Esophagus muscularis mucosa (tissue), 4 donors: ENCODE data around the gene CHIT1.

ENCODE experiments used
- EP300 ChIP-seq: sonication (generic); formaldehyde crosslinking; IDR thresholded peaks from one replicate; pipeline ENCODE4 v1.6.1; 2017; ENCODE audit warnings: antibody characterized with exemption
- POLR2A ChIP-seq: fragments of 450-650 bp; IDR thresholded peaks from one replicate; pipeline ENCODE4 v1.6.1; 2017; ENCODE audit warnings: antibody characterized with exemption, moderate library complexity, mild to moderate bottlenecking, low read depth
- POLR2AphosphoS5 ChIP-seq, 2 donors: sonication (generic); formaldehyde crosslinking; IDR thresholded peaks; one replicate each; pipeline ENCODE4 v1.6.1; 2017; ENCODE audit warnings: antibody characterized with exemption in 2 of 2
- TF ChIP-seq, protein P1 (sequence below), 3 experiments: fragments of 200-600 bp in 2 of 3; fragments of 450-650 bp in 1 of 3; sonication (generic) in 2 of 3; IDR thresholded peaks; one replicate each; pipeline ENCODE4 v1.5.1; 2017 to 2019; ENCODE audit warnings: antibody characterized with exemption in 3 of 3, mild to moderate bottlenecking in 2 of 3, moderate library complexity in 1 of 3

DNA sequence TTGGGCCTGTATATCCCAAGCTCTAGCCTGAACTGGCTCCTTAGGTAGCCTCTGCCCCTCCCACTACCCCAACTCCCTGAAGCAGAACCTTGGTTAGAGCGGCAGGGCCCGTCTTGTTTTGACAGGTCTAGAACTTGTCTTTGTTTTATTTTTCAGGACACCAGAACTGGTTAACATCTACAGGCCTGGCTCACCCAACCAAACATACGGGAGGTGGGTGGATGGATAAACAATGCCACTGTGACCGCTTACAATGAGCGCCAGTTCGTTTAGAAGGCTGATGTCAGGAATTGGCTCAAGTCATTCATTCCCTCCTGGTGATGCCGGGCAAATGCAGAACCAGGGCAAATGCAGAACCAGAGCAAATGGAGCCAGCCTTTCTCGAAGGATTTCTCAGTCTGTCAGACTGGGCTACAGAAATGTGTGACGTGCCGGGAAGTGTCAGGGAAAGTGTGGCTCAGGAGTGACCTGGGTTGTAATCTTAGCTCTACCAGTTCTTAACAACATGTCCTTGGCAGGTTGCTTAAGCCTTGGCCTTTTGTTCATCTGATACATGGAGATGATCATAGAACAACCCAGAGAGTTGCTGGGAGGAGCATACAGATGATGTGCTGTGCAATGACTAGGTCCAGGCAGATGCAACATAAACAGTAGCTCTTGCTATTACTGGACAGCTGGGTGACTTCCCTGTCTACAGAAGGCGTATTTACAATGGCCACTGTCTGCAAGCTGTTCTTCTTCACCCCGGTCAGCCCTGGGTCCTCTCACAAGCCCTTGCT is 45.3 kb upstream of the CHIT1 start:
- TF ChIP-seq, protein P1, sequence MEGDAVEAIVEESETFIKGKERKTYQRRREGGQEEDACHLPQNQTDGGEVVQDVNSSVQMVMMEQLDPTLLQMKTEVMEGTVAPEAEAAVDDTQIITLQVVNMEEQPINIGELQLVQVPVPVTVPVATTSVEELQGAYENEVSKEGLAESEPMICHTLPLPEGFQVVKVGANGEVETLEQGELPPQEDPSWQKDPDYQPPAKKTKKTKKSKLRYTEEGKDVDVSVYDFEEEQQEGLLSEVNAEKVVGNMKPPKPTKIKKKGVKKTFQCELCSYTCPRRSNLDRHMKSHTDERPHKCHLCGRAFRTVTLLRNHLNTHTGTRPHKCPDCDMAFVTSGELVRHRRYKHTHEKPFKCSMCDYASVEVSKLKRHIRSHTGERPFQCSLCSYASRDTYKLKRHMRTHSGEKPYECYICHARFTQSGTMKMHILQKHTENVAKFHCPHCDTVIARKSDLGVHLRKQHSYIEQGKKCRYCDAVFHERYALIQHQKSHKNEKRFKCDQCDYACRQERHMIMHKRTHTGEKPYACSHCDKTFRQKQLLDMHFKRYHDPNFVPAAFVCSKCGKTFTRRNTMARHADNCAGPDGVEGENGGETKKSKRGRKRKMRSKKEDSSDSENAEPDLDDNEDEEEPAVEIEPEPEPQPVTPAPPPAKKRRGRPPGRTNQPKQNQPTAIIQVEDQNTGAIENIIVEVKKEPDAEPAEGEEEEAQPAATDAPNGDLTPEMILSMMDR (IDR thresholded peaks at IDR 0.05): no peak
- peak in 1 of 2 donors; percentile 96 for TF ChIP-seq POLR2AphosphoS5 (IDR thresholded peaks at IDR 0.05)
- no peak for TF ChIP-seq POLR2A
- TF ChIP-seq EP300: peak; percentile 99
